ENCODE results near the gene ACSF3.

DNA sequence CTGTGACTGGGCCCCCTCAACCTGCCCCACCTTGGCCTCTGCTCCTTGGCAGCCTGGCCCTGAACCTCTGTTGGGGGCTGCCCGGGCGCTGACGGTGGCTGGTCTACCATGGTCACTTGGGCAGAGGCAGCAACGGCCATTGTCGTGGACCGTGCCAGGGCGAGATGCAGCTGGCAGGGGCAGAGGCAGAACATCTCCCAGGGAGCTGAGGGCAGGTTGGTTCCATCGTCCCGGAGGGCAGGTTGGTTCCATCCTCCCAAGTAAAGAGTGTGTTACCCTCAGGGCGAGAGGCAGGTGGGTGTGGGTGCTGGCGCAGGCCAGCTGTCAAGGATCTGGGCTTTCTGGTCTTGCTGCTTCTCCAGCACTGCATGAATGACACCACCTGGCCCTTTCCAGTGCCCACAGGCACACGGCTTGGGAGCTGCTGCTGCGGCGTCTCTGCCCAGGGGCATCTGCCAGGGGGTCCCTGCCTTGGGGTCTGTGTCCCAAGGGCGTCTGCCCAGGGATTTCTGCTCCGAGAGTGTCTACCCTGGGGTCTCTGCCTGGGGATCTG lies 12.0 kb downstream of the ACSF3 start:
- TF ChIP-seq, protein P1, sequence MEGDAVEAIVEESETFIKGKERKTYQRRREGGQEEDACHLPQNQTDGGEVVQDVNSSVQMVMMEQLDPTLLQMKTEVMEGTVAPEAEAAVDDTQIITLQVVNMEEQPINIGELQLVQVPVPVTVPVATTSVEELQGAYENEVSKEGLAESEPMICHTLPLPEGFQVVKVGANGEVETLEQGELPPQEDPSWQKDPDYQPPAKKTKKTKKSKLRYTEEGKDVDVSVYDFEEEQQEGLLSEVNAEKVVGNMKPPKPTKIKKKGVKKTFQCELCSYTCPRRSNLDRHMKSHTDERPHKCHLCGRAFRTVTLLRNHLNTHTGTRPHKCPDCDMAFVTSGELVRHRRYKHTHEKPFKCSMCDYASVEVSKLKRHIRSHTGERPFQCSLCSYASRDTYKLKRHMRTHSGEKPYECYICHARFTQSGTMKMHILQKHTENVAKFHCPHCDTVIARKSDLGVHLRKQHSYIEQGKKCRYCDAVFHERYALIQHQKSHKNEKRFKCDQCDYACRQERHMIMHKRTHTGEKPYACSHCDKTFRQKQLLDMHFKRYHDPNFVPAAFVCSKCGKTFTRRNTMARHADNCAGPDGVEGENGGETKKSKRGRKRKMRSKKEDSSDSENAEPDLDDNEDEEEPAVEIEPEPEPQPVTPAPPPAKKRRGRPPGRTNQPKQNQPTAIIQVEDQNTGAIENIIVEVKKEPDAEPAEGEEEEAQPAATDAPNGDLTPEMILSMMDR (IDR thresholded peaks at IDR 0.05), result no peak
- TF ChIP-seq POLR2A (IDR thresholded peaks at IDR 0.05) (no peak), POLR2AphosphoS5 (IDR thresholded peaks at IDR 0.05) (no peak), EP300 (IDR thresholded peaks at IDR 0.05) (no peak)
